GM21717 (cell line): ENCODE results near the gene SH3BGR.
A peak's percentile ranks its signal among the peaks of the same experiment; 100 is the strongest.

Source experiments
- ATAC-seq: cut with Tn5 transposase; IDR thresholded peaks from one replicate; pipeline ENCODE4 v1.9.1; 2021; ENCODE audit warnings: mild to moderate bottlenecking, moderate library complexity; ENCODE audit not compliant: unreplicated experiment

The SH3BGR gene

GRCh38 chr21:39454949-39455668 is 3.3 kb downstream of the SH3BGR start:
- no peak for ATAC-seq

- no peak for ATAC-seq
These were observed 4.9 kb downstream of the SH3BGR start for GRCh38 chr21:39456665-39457064.

- ATAC-seq: peak; percentile 56
These were observed 9.6 kb downstream of the SH3BGR start for GRCh38 chr21:39461419-39461818.

- no peak for ATAC-seq
These were observed 11.5 kb downstream of the SH3BGR start for GRCh38 chr21:39463308-39463707.

GRCh38 chr21:39466584-39466983 is 14.8 kb downstream of the SH3BGR start:
- no peak for ATAC-seq

GRCh38 chr21:39467746-39468145 is 16.0 kb downstream of the SH3BGR start:
- no peak for ATAC-seq

- no peak for ATAC-seq
These were observed 16.8 kb downstream of the SH3BGR start for GRCh38 chr21:39468559-39468958.

GRCh38 chr21:39471598-39471997 is 19.8 kb downstream of the SH3BGR start:
- no peak for ATAC-seq

GRCh38 chr21:39472786-39473185 is 21.0 kb downstream of the SH3BGR start:
- ATAC-seq: no peak

- ATAC-seq: no peak
These were observed 22.8 kb downstream of the SH3BGR start for GRCh38 chr21:39474611-39475010.

GRCh38 chr21:39479164-39479813 is 27.5 kb downstream of the SH3BGR start:
- no peak for ATAC-seq

GRCh38 chr21:39479814-39480182 is 28.0 kb downstream of the SH3BGR start:
- no peak for ATAC-seq

- ATAC-seq: no peak
These were observed 28.5 kb downstream of the SH3BGR start for GRCh38 chr21:39480271-39480670.

GRCh38 chr21:39481886-39482285 is 30.1 kb downstream of the SH3BGR start:
- no peak for ATAC-seq

- ATAC-seq: no peak
These were observed 32.1 kb downstream of the SH3BGR start for GRCh38 chr21:39483917-39484316.

- no peak for ATAC-seq
These were observed 33.0 kb downstream of the SH3BGR start for GRCh38 chr21:39484711-39485276.

GRCh38 chr21:39489380-39489924 is 37.7 kb downstream of the SH3BGR start:
- ATAC-seq: no peak

- no peak for ATAC-seq
These were observed 47.4 kb downstream of the SH3BGR start for GRCh38 chr21:39499156-39499555.

- no peak for ATAC-seq
These were observed 50.9 kb downstream of the SH3BGR start for GRCh38 chr21:39502631-39503030.

GRCh38 chr21:39503123-39503762 is 51.5 kb downstream of the SH3BGR start:
- no peak for ATAC-seq

GRCh38 chr21:39504230-39504629 is 52.5 kb downstream of the SH3BGR start:
- ATAC-seq: no peak

- no peak for ATAC-seq
These were observed 58.5 kb downstream of the SH3BGR start for GRCh38 chr21:39510240-39510639.
